ENCODE results near the gene ZNF683. TPM values are rescaled to one million over a fixed set of nuclear protein-coding genes. Genes with fewer than 3 reads are reported as not detected.

ZNF683 gene
- total and polyA plus RNA-seq, 4 donors, result 0.17 to 0.55 (median 0.40) TPM; not detected in 1

DNA sequence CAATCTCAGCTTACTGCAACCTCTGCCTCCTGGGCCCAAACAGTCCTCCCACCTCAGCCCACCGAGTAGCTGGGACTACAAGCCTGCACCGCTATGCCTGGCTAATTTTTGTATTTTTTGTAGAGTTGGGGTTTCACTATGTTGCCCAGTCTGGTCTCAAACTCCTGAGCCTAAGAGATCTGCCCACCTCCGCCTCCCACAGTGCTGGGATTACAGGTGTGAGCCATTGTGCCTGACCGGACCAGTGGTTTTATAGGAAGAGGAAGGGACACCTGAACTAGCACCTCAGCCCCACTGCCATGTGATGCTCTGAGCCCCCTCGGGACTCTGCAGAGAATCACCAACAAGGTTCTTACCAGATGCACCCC is 22.7 kb downstream of the ZNF683 start:
- WGBS, 2 donors, result 90 to 91% methylated on average over 5 of the region's 5 CpGs

DNA sequence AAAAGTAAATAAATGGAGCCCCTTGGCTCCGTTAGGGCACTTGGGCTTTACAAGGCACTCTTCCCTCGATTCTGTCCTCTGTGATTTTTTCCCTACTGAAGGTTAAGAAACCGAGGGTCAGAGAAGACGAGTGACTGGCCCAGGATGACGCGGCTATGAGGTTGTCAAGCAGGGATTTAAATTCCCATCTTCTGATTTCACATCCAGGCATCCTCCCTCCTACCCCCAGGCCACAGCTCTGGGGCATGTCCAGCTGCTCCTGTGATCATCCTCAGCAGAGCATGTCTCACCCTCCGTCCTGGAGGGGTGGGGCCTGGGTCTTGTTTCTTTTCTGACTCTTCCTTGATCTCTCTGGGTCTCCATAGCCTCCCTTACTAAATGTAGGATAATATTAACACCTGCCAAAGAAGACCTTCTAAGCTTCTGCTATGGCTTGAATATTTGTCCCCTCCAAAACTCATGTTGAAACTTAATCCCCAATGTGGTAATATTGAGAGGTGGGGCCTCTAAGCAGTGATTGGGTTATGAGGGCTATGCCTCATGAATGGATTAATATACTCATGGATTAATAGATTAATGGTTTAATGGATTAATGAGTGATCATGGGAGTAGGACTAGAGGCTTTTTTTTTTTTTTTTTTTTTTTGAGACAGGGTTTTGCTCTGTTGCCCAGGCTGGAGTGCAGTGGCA is 23.2 kb downstream of the ZNF683 start:
- Histone ChIP-seq H3K36me3 (ENCODE audit: control insufficient read depth in 4 of 4, insufficient read depth in 4 of 4, low read length in 4 of 4) (no peaks in the 10 kb centered on the region), H3K4me1 (ENCODE audit: control insufficient read depth in 5 of 5, insufficient read depth in 5 of 5, low read length in 5 of 5) (peaks cover 0 to 11% (median 0%) of the 10 kb centered on the region in 5 donors), H3K9me3 (ENCODE audit: control insufficient read depth in 4 of 4, insufficient read depth in 3 of 4, low read length in 3 of 4) (no peaks in the 10 kb centered on the region), H3K27me3 (ENCODE audit: control insufficient read depth in 3 of 3, insufficient read depth in 3 of 3, low read length in 2 of 3) (no peaks in the 10 kb centered on the region), H3K4me3 (no peak overlapping the region), H3K9ac (ENCODE audit: insufficient read depth in 1 of 2, low read length in 2 of 2) (no peak overlapping the region), H3K27ac (ENCODE audit: low read depth in 1 of 2, low read length in 1 of 2) (no peak overlapping the region)
- ATAC-seq (ENCODE audit: insufficient read depth, low FRiP score) (no peak), DNase-seq (no peak)
- WGBS, 2 donors, result 88 to 96% methylated on average over 7 of the region's 7 CpGs
- TF ChIP-seq, protein P1, sequence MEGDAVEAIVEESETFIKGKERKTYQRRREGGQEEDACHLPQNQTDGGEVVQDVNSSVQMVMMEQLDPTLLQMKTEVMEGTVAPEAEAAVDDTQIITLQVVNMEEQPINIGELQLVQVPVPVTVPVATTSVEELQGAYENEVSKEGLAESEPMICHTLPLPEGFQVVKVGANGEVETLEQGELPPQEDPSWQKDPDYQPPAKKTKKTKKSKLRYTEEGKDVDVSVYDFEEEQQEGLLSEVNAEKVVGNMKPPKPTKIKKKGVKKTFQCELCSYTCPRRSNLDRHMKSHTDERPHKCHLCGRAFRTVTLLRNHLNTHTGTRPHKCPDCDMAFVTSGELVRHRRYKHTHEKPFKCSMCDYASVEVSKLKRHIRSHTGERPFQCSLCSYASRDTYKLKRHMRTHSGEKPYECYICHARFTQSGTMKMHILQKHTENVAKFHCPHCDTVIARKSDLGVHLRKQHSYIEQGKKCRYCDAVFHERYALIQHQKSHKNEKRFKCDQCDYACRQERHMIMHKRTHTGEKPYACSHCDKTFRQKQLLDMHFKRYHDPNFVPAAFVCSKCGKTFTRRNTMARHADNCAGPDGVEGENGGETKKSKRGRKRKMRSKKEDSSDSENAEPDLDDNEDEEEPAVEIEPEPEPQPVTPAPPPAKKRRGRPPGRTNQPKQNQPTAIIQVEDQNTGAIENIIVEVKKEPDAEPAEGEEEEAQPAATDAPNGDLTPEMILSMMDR (IDR thresholded peaks at IDR 0.05; ENCODE audit: control extremely low read depth, extremely low read depth), result no peak

More for the DNA sequence above, 22.7 kb downstream of the ZNF683 start:
- ATAC-seq (ENCODE audit: insufficient read depth, low FRiP score) (no peak), DNase-seq (no peak)
- Histone ChIP-seq H3K9ac (ENCODE audit: insufficient read depth in 1 of 2, low read length in 2 of 2) (no peak overlapping the region), H3K27me3 (ENCODE audit: control insufficient read depth in 3 of 3, insufficient read depth in 3 of 3, low read length in 2 of 3) (no peaks in the 10 kb centered on the region), H3K36me3 (ENCODE audit: control insufficient read depth in 4 of 4, insufficient read depth in 4 of 4, low read length in 4 of 4) (no peaks in the 10 kb centered on the region), H3K27ac (ENCODE audit: low read depth in 1 of 2, low read length in 1 of 2) (no peak overlapping the region), H3K4me3 (no peak overlapping the region), H3K4me1 (ENCODE audit: control insufficient read depth in 5 of 5, insufficient read depth in 5 of 5, low read length in 5 of 5) (peaks cover 0 to 11% (median 0%) of the 10 kb centered on the region in 5 donors), H3K9me3 (ENCODE audit: control insufficient read depth in 4 of 4, insufficient read depth in 3 of 4, low read length in 3 of 4) (no peaks in the 10 kb centered on the region)
- TF ChIP-seq, protein P1 (IDR thresholded peaks at IDR 0.05; ENCODE audit: control extremely low read depth, extremely low read depth), result no peak

GRCh38 chr1:26346274-26347033 is 26.1 kb downstream of the ZNF683 start:
- WGBS, 2 donors, result 47 to 58% methylated on average over 10 of the region's 10 CpGs
- Histone ChIP-seq H3K9me3 (ENCODE audit: control insufficient read depth in 4 of 4, insufficient read depth in 3 of 4, low read length in 3 of 4) (no peaks in the 10 kb centered on the region), H3K4me1 (ENCODE audit: control insufficient read depth in 5 of 5, insufficient read depth in 5 of 5, low read length in 5 of 5) (peaks cover 0 to 2% (median 0%) of the 10 kb centered on the region in 5 donors), H3K36me3 (ENCODE audit: control insufficient read depth in 4 of 4, insufficient read depth in 4 of 4, low read length in 4 of 4) (no peaks in the 10 kb centered on the region), H3K27me3 (ENCODE audit: control insufficient read depth in 3 of 3, insufficient read depth in 3 of 3, low read length in 2 of 3) (no peaks in the 10 kb centered on the region), H3K4me3 (no peak overlapping the region), H3K9ac (ENCODE audit: insufficient read depth in 1 of 2, low read length in 2 of 2) (no peak overlapping the region), H3K27ac (ENCODE audit: low read depth in 1 of 2, low read length in 1 of 2) (no peak overlapping the region)
- ATAC-seq (ENCODE audit: insufficient read depth, low FRiP score) (no peak), DNase-seq (no peak)
- TF ChIP-seq, protein P1 (IDR thresholded peaks at IDR 0.05; ENCODE audit: control extremely low read depth, extremely low read depth), result no peak

Data from lung (tissue), 12 donors.